Measurements from ENCODE around the gene MCM8.

GRCh38 chr20:5918856-5919625, 31.4 kb upstream of the MCM8 start:
- TF ChIP-seq REST (IDR thresholded peaks at IDR 0.05; ENCODE audit: borderline replicate concordance): no peak
- no peak for TF ChIP-seq REST (CRISPR knock-in tag; IDR thresholded peaks at IDR 0.05; ENCODE audit: low read depth)
- TF ChIP-seq CTCF (IDR thresholded peaks at IDR 0.05 in 2 of 3, conservative IDR thresholded peaks at IDR 0.05 in 1 of 3; ENCODE audit: insufficient read depth in 2 of 3, low read depth in 1 of 3, low read length in 3 of 3): no peak
- TF ChIP-seq ZNF146 (CRISPR knock-in tag; IDR thresholded peaks at IDR 0.05; ENCODE audit: unreplicated experiment): no peak
- TF ChIP-seq FOXM1 (IDR thresholded peaks at IDR 0.05; ENCODE audit: low read depth): no peak
- no peak for TF ChIP-seq FOXM1 (CRISPR knock-in tag; IDR thresholded peaks at IDR 0.05; ENCODE audit: low read depth)
- no peak for TF ChIP-seq MYNN (IDR thresholded peaks at IDR 0.05)
- no peak for TF ChIP-seq MYNN (CRISPR knock-in tag; IDR thresholded peaks at IDR 0.05)
- TF ChIP-seq SIN3A (IDR thresholded peaks at IDR 0.05; ENCODE audit: borderline replicate concordance in 2 of 2, control insufficient read depth in 1 of 2, low read depth in 2 of 2, low read length in 2 of 2): no peak
- no peak for TF ChIP-seq SIRT6 (IDR thresholded peaks at IDR 0.05; ENCODE audit: low read depth, low read length)
- TF ChIP-seq TEAD4 (IDR thresholded peaks at IDR 0.05; ENCODE audit: low read length): no peak
- no peak for TF ChIP-seq TEAD4 (CRISPR knock-in tag; IDR thresholded peaks at IDR 0.05; ENCODE audit: borderline replicate concordance)
- TF ChIP-seq JUN (IDR thresholded peaks at IDR 0.05; ENCODE audit: borderline replicate concordance, low read depth, low read length): no peak
- TF ChIP-seq JUN (CRISPR knock-in tag; IDR thresholded peaks at IDR 0.05; ENCODE audit: borderline replicate concordance): no peak
- TF ChIP-seq ZBTB40 (IDR thresholded peaks at IDR 0.05): no peak
- TF ChIP-seq ZBTB40 (CRISPR knock-in tag; IDR thresholded peaks at IDR 0.05): no peak
- no peak for TF ChIP-seq U2AF2 (optimal IDR thresholded peaks at IDR 0.05; ENCODE audit: low read depth, low read length)
- no peak for TF ChIP-seq SMC3 (conservative IDR thresholded peaks at IDR 0.05; ENCODE audit: insufficient read depth, low read depth, low read length)
